Panc1 (cell line): ENCODE results near the gene MRPL11. TPM values are rescaled to one million over a fixed set of nuclear protein-coding genes. Genes with fewer than 3 reads are reported as not detected.

Source experiments
- ATAC-seq: fragments of 200-7000 bp; cut with Tn5 transposase; 2 replicates; pipeline ENCODE4 v1.9.1; 2020; ENCODE audit warnings: mild to moderate bottlenecking, moderate library complexity
- BruUV-seq: library from RNA; stranded (reverse); fragments of 400-500 nt; replicated peaks from 2 replicates; lab custom pipeline; 2021; lab: Mats Ljungman, UMichigan
- CTCF ChIA-PET: fragments of 300-600 bp; sonication (Branson Sonifier 250); formaldehyde crosslinking; loops from one replicate; lab custom pipeline; 2022; ENCODE audit warnings: antibody characterized with exemption; lab: Charles Lee
- POLR2A ChIA-PET: fragments of 300-600 bp; sonication (Branson Sonifier 250); formaldehyde crosslinking; loops from one replicate; lab custom pipeline; 2022; ENCODE audit warnings: antibody characterized with exemption; lab: Charles Lee
- DNase-seq: peaks from one replicate; pipeline ENCODE4 v3.0.0-alpha.2; 2010; ENCODE audit warnings: low read depth, low spot score
- H3K27ac ChIP-seq: 2 replicates; pipeline ENCODE4 v1.5.1; 2011; ENCODE audit warnings: mild to moderate bottlenecking, low read length, inconsistent platforms
- H3K27me3 ChIP-seq: fragments of 200-500 bp; sonication (Bioruptor generic); 2 replicates; pipeline ENCODE4 v1.6.0; 2014; ENCODE audit warnings: low read length, inconsistent platforms; ENCODE audit not compliant: control insufficient read depth, insufficient read depth
- H3K36me3 ChIP-seq: fragments of 200-500 bp; sonication (Bioruptor generic); 2 replicates; pipeline ENCODE4 v1.5.1; 2014; ENCODE audit warnings: inconsistent platforms, mild to moderate bottlenecking, low read length, moderate library complexity; ENCODE audit not compliant: control insufficient read depth, insufficient read depth
- H3K4me1 ChIP-seq: 2 replicates; pipeline ENCODE4 v1.5.1; 2011; ENCODE audit warnings: inconsistent platforms, mild to moderate bottlenecking, low read length, moderate library complexity; ENCODE audit not compliant: control insufficient read depth, insufficient read depth
- H3K4me3 ChIP-seq, 2 experiments: 2 replicates each; pipeline ENCODE4 v1.5.1; 2011 to 2012; ENCODE audit warnings: low read depth in 2 of 2, low read length in 2 of 2, mild to moderate bottlenecking in 2 of 2, inconsistent platforms in 1 of 2, moderate library complexity in 1 of 2
- H3K9me3 ChIP-seq: fragments of 200-500 bp; sonication (Bioruptor generic); 2 replicates; pipeline ENCODE4 v1.5.1; 2014; ENCODE audit warnings: low read depth, mild to moderate bottlenecking, inconsistent platforms, low read length, moderate library complexity; ENCODE audit not compliant: control insufficient read depth, insufficient read depth
- CTCF ChIP-seq: fragments of 450-650 bp; IDR thresholded peaks from 2 replicates; pipeline ENCODE4 v1.5.1; 2017; ENCODE audit warnings: mild to moderate bottlenecking
- POLR2AphosphoS5 ChIP-seq: IDR thresholded peaks from 2 replicates; pipeline ENCODE4 v1.6.1; 2012; ENCODE audit warnings: mild to moderate bottlenecking, low read depth, low read length, moderate library complexity
- REST ChIP-seq, 2 experiments: IDR thresholded peaks; 2 replicates each; pipeline ENCODE4 v1.6.1; 2011 to 2012; ENCODE audit warnings: low read depth in 2 of 2, control low read depth in 1 of 2, low read length in 1 of 2, mild to moderate bottlenecking in 1 of 2, moderate library complexity in 1 of 2; ENCODE audit not compliant: insufficient read depth in 1 of 2
- SIN3A ChIP-seq: IDR thresholded peaks from 2 replicates; pipeline ENCODE4 v1.6.1; 2012; ENCODE audit warnings: low read depth, mild to moderate bottlenecking, low read length, moderate library complexity, borderline replicate concordance; ENCODE audit not compliant: insufficient read depth
- TCF7L2 ChIP-seq: IDR thresholded peaks from 2 replicates; pipeline ENCODE4 v1.6.1; 2011; ENCODE audit warnings: mild to moderate bottlenecking, low read depth, low read length, inconsistent platforms
- in situ Hi-C: cut with HindIII; loops from 2 replicates; pipeline ENCODE4 v1.10.0; 2016; ENCODE audit warnings: low sequenced_read_pairs, low pct_unique_long_range_greater_than_20kb
- intact Hi-C: fragments of 100-400 bp; cut with micrococcal nuclease; formaldehyde crosslinking; loops from one replicate; pipeline ENCODE4 v1.10.0; 2022; ENCODE audit not compliant: unreplicated experiment
- total RNA-seq: library from RNA; stranded (reverse); gene quantifications from one replicate; pipeline ENCODE4 v1.2.1, GENCODE V29; 2021; ENCODE audit not compliant: unreplicated experiment

The MRPL11 gene
- total RNA-seq, 1 experiment from 2014 or later = 158 TPM

GRCh38 chr11:66457826-66458225 is 19.2 kb upstream of the MRPL11 start:
- Histone ChIP-seq H3K36me3 (no peaks in the 10 kb centered on the region), H3K9me3 (no peaks in the 10 kb centered on the region), H3K4me1 (no peaks in the 10 kb centered on the region), H3K4me3 (no peak overlapping the region), H3K27me3 (no peaks in the 10 kb centered on the region; the same call in 1 of the 2 replicates), H3K27ac (no peak overlapping the region)
- in situ Hi-C loops = no loop called here
- POLR2A ChIA-PET = no interaction called here
- DNase-seq (no peak), ATAC-seq (no peak)
- intact Hi-C loops = no loop called here
- TF ChIP-seq CTCF (no peak), TCF7L2 (no peak), POLR2AphosphoS5 (no peak), SIN3A (no peak), REST (IDR thresholded peaks at IDR 0.05; ENCODE audit: insufficient read depth in 1 of 2, low read depth in 2 of 2, low read length in 1 of 2) (no peak)
- BruUV-seq = no TSS peak
- CTCF ChIA-PET = no interaction called here

DNA sequence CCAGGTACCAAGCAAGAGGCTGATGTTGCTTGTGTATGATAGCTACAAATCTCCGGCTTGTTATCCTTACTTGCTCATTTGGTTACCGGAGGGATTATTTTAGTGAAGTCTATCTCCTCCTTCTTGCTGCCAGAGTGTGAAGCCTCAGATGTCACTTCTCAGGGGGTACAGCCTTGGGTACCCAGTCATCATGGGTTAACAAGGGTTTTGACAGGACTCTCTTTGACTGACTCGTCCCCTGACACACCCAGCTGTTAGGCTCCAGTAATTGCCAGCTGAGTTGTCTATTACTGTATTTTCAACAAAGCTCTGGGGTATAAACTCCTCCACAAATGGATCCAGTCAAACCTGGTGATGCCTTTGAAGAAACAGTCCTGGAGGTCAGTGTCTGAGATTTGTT is 16.2 kb upstream of the MRPL11 start:
- in situ Hi-C loops = no loop called here
- H3K27ac ChIP-seq = no peak overlapping the region
- POLR2A ChIA-PET = no interaction called here

More for the DNA sequence above, 16.2 kb upstream of the MRPL11 start:
- intact Hi-C loops = no loop called here
- no peaks in the 10 kb centered on the region for H3K4me1 ChIP-seq
- CTCF ChIA-PET = interaction anchor here (0.6 kb wide), 2 partner anchors 75 to 82 kb away, joined by 3 to 5 read pairs; no protein-coding TSS in a partner anchor
- ATAC-seq (no peak), DNase-seq (no peak)
- no peaks in the 10 kb centered on the region for H3K36me3 ChIP-seq
- H3K9me3 ChIP-seq = no peaks in the 10 kb centered on the region
- BruUV-seq = no TSS peak
- peaks cover 3% of the 10 kb centered on the region for H3K27me3 ChIP-seq
- H3K4me3 ChIP-seq = no peak overlapping the region
- no peak for TF ChIP-seq CTCF
- no peak for TF ChIP-seq REST (IDR thresholded peaks at IDR 0.05; ENCODE audit: insufficient read depth in 1 of 2, low read depth in 2 of 2, low read length in 1 of 2)
- TF ChIP-seq TCF7L2 = no peak
- no peak for TF ChIP-seq SIN3A
- TF ChIP-seq POLR2AphosphoS5 = no peak
